Measurements from ENCODE around the gene PLIN4. TPM values are rescaled to one million over a fixed set of nuclear protein-coding genes. Genes with fewer than 3 reads are reported as not detected.
A peak's percentile ranks its signal among the peaks of the same experiment; 100 is the strongest.

Gene PLIN4
- total and polyA plus RNA-seq, 10 donors: 0.27 to 10.2 (median 2.1) TPM

DNA sequence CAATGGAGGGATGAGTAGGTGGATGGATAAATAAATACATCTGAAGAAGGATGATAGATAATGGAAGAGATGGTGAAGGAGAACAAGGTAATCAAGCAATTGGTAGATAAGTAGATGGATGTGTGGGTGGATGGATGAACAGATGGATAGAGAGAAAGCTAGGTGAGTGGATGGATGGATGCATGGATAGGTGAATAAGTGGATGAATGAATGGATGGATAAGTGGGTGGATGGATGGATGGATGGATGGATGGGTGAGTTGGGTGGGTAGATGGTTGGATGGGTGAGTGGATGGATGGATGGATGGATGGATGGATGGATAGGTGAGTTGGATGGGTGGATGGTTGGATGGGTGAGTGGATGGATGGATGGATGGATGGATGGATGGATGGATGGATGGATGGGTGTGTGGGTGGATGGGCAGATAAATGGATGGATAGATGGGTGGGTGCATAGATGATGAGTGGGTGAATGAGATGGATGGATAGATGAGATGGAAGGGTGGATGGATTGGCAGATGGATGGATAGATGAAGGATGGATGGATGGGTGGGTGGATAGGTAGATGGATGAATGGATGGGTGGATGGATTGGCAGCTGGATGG is 34.9 kb upstream of the PLIN4 start:
- H3K4me3 ChIP-seq: no peak overlapping the region
- intact Hi-C loops (cut with DNase I; ENCODE audit: low total_unique reads): no loop called here
- H3K27me3 ChIP-seq (replicated peaks in 1 of 7): peaks cover 0 to 33% (median 0%) of the 10 kb centered on the region in 7 donors
- no peak for DNase-seq
- H3K4me1 ChIP-seq: peaks cover 0 to 39% (median 15%) of the 10 kb centered on the region in 6 donors
- H3K27ac ChIP-seq: no peak overlapping the region
- H3K36me3 ChIP-seq: peaks cover 0 to 82% (median 15%) of the 10 kb centered on the region in 6 donors
- TF ChIP-seq, protein P1, sequence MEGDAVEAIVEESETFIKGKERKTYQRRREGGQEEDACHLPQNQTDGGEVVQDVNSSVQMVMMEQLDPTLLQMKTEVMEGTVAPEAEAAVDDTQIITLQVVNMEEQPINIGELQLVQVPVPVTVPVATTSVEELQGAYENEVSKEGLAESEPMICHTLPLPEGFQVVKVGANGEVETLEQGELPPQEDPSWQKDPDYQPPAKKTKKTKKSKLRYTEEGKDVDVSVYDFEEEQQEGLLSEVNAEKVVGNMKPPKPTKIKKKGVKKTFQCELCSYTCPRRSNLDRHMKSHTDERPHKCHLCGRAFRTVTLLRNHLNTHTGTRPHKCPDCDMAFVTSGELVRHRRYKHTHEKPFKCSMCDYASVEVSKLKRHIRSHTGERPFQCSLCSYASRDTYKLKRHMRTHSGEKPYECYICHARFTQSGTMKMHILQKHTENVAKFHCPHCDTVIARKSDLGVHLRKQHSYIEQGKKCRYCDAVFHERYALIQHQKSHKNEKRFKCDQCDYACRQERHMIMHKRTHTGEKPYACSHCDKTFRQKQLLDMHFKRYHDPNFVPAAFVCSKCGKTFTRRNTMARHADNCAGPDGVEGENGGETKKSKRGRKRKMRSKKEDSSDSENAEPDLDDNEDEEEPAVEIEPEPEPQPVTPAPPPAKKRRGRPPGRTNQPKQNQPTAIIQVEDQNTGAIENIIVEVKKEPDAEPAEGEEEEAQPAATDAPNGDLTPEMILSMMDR (IDR thresholded peaks at IDR 0.05 in 8 of 11, conservative IDR thresholded peaks at IDR 0.05 in 3 of 11): no peak
- no peak for TF ChIP-seq POLR2AphosphoS5 (IDR thresholded peaks at IDR 0.05)
- TF ChIP-seq POLR2A (IDR thresholded peaks at IDR 0.05): no peak
- no peaks in the 10 kb centered on the region for H3K9me3 ChIP-seq

DNA sequence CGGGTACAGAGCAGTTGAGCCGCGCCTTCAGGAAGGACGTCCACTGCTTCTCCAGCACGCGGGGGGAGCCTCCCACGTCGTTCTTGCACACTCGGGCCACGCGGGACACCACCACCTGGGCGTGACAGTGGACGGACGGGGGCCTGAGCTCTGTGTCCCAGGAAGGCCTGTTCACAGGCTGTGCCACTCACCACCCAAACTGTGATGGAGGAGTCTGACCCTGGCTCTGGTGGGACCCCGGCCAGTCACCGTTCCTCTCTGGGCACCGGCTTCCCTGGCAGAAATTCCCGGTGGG is 34.2 kb upstream of the PLIN4 start:
- TF ChIP-seq, protein P1 (IDR thresholded peaks at IDR 0.05 in 8 of 11, conservative IDR thresholded peaks at IDR 0.05 in 3 of 11): no peak
- TF ChIP-seq POLR2AphosphoS5 (IDR thresholded peaks at IDR 0.05): peak in 1 of 3 donors; percentile 70
- Histone ChIP-seq H3K4me3 (no peak overlapping the region), H3K36me3 (peaks cover 0 to 88% (median 17%) of the 10 kb centered on the region in 6 donors), H3K9me3 (no peaks in the 10 kb centered on the region), H3K27ac (no peak overlapping the region), H3K4me1 (peaks cover 0 to 39% (median 13%) of the 10 kb centered on the region in 6 donors), H3K27me3 (replicated peaks in 1 of 7) (peaks cover 0 to 35% (median 0%) of the 10 kb centered on the region in 7 donors)
- intact Hi-C loops (cut with DNase I; ENCODE audit: low total_unique reads): no loop called here
- no peak for DNase-seq
- WGBS, 5 donors: 86 to 94% (median 88%) methylated on average over 5 to 18 of the region's 18 CpGs

GRCh38 chr19:4550479-4551050 is 32.3 kb upstream of the PLIN4 start:
- H3K27me3 ChIP-seq (replicated peaks in 1 of 7): peaks cover 0 to 35% (median 0%) of the 10 kb centered on the region in 7 donors
- no peaks in the 10 kb centered on the region for H3K9me3 ChIP-seq
- 85 to 93% (median 87%) methylated on average over 26 of the region's 26 CpGs for WGBS, 5 donors
- intact Hi-C loops (cut with DNase I; ENCODE audit: low total_unique reads): no loop called here
- H3K36me3 ChIP-seq: peaks cover 0 to 89% (median 17%) of the 10 kb centered on the region in 6 donors
- H3K4me1 ChIP-seq: peaks cover 0 to 30% (median 13%) of the 10 kb centered on the region in 6 donors
- peak in 1 of 3 donors; percentile 52 for TF ChIP-seq POLR2AphosphoS5 (IDR thresholded peaks at IDR 0.05)
- TF ChIP-seq, protein P1 (IDR thresholded peaks at IDR 0.05 in 8 of 11, conservative IDR thresholded peaks at IDR 0.05 in 3 of 11): no peak
- no peak for TF ChIP-seq POLR2A (IDR thresholded peaks at IDR 0.05)
- no peak overlapping the region for H3K27ac ChIP-seq
- no peak for DNase-seq
- no peak overlapping the region for H3K4me3 ChIP-seq

DNA sequence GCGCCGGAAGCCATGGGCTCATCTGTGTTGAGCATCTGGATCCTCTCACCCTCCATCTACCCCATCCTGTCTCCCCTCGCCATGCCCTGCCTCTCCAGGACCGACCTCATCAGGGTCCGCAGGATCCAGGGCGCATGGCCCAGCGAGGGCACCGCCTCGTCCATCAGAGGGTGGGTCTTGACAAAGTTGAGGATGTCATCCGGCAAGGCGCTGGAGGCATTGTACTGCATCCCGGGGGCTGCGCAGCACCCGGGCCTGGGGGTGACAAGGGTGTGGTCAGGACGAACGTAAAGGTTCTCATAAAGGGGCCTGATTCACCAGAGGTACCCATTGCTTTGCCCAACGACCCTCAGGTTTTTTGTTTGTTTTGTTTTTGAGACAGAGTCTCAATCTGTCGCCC is 31.7 kb upstream of the PLIN4 start:
- Histone ChIP-seq H3K27ac (no peak overlapping the region), H3K4me3 (no peak overlapping the region), H3K36me3 (peaks cover 0 to 83% (median 17%) of the 10 kb centered on the region in 6 donors), H3K9me3 (no peaks in the 10 kb centered on the region), H3K4me1 (peaks cover 0 to 33% (median 13%) of the 10 kb centered on the region in 6 donors), H3K27me3 (replicated peaks in 1 of 7) (peaks cover 0 to 35% (median 0%) of the 10 kb centered on the region in 7 donors)
- 87 to 95% (median 94%) methylated on average over 16 to 18 of the region's 18 CpGs for WGBS, 5 donors
- no peak for DNase-seq
- intact Hi-C loops (cut with DNase I; ENCODE audit: low total_unique reads): no loop called here
- TF ChIP-seq POLR2A (IDR thresholded peaks at IDR 0.05): no peak
- peak in 1 of 3 donors; percentile 39 for TF ChIP-seq POLR2AphosphoS5 (IDR thresholded peaks at IDR 0.05)
- TF ChIP-seq, protein P1 (IDR thresholded peaks at IDR 0.05 in 8 of 11, conservative IDR thresholded peaks at IDR 0.05 in 3 of 11): no peak
